Stimulated activated naive CD4-positive, alpha-beta T cell treated with Interleukin-2 at 50 U/mL for 16 hours (primary cell): ENCODE measurements around the gene TMEM218.
"Not testable (repeated sequence)": the region's sequence is repeated elsewhere in the genome, so short reads cannot be mapped to it uniquely, and the experiment has no call there.

Experiments
- DNase-seq: peaks from one replicate; lab custom pipeline; 2025; lab: John Stamatoyannopoulos, UW

Gene TMEM218

DNA sequence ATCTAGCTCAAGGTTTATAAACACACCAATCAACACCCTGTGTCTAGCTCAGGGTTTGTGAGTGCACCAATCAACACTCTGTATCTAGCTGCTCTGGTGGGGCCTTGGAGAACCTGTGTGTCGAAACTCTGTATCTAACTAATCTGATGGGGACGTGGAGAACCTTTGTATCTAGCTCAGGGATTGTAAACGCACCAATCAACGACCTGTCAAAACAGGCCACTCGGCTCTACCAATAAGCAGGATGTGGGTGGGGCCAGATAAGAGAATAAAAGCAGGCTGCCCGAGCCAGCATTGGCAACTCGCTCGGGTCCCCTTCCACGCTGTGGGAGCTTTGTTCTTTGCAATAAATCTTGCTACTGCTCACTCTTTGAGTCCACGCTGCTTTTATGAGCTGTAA lies 21.3 kb downstream of the TMEM218 start:
- not testable (repeated sequence) for DNase-seq

DNA sequence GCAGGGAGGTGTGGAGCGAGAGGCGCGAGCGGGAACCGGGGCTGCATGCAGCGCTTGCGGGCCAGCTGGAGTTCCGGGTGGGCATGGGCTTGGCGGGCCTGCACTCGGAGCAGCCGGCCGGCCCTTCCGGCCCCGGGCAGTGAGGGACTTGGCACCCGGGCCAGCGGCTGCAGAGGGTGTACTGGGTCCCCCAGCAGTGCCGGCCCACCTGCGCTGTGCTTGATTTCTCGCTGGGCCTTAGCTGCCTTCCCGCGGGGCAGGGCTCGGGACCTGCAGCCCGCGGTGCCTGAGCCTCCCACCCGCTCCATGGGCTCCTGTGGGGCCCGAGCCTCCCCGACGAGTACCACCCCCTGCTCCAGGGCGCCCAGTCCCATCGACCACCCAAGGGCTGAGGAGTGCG lies 21.9 kb downstream of the TMEM218 start:
- not testable (repeated sequence) for DNase-seq

- DNase-seq = no peak
Observed at GRCh38 chr11:125088576-125089455, 22.6 kb downstream of the TMEM218 start.

DNA sequence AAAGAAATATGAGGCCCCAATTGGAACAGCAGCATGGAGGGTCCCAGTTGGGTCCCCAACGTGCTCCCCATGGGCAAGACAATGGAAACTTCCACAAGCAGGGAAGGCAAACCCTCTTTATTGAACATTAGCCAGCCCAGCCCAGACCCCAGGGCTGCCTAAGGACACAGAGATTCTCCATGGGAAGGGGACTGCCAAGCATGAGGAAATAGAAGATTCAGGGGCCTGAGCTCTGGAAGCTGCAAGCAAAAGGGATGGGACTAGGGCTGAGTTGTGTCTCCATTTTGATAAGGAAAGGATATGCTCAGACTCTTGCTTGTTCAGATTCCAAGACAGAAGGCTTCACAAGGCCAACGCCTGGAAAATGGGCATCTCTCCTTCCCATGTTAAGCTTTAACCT lies 23.3 kb downstream of the TMEM218 start:
- DNase-seq = no peak

GRCh38 chr11:125086633-125087296 lies 24.7 kb downstream of the TMEM218 start:
- DNase-seq = no peak

DNA sequence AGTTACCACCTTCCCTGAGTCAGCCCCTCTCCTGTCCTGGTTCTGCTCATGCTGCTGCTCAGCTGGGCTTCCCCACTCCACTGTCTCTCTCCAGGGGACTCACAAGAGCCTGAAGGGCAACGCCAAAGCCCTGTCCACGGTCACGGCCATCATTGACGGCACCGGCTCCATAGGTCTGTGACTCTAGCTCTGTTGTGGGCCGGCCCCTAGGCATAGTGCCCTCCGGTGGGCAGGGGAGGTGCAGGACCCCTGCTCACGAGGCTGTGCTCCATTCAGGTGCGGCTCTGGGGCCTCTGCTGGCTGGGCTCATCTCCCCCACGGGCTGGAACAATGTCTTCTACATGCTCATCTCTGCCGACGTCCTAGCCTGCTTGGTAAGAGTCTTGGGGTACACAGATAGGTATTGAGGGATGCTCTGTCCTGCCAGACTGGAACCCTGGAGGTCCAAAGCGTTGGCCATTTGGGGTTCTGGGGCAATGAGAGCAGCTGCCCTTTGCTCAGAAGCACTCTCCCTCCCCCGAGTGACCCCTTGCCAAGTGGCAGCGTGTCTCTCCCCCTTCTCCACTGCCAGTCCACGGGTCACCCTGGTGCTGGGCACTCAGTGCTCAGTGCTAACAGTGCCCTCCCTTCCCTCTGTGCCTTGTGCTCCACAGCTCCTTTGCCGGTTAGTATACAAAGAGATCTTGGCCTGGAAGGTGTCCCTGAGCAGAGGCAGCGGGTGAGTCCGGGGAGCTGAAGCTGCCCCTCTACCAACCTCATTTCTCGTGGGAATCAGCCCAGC lies 25.9 kb downstream of the TMEM218 start:
- no peak for DNase-seq

DNA sequence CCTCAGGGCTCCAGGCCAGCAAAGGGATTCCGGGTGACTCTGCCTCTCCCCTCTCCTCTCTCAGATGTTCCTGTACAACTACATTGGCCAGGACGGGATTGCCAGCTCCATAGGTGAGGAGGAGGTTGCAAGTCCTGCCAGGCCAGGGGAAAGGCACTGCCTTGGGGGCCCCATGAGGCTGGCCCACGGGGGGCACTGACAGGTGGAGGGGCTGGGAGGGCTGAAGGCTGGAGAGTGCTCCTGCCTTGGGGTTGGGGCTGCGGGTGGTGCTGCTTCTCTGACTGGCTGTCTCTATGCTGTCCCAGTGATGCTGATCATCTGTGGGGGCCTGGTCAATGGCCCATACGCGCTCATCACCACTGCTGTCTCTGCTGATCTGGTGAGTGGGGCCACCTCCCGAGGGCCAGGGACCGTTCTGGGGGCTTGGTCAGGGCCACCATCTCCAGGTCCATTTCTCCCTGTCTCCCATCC lies 26.6 kb downstream of the TMEM218 start:
- no peak for DNase-seq

GRCh38 chr11:125084057-125084416 lies 27.4 kb downstream of the TMEM218 start:
- no peak for DNase-seq

GRCh38 chr11:125083312-125084056 lies 27.9 kb downstream of the TMEM218 start:
- DNase-seq = no peak

GRCh38 chr11:125082611-125083311 lies 28.7 kb downstream of the TMEM218 start:
- no peak for DNase-seq

GRCh38 chr11:125082040-125082439 lies 29.4 kb downstream of the TMEM218 start:
- DNase-seq = no peak

GRCh38 chr11:125081098-125081798 lies 30.2 kb downstream of the TMEM218 start:
- no peak for DNase-seq

- no peak for DNase-seq
Observed at GRCh38 chr11:125080531-125080911, 30.9 kb downstream of the TMEM218 start.

GRCh38 chr11:125079878-125080530 lies 31.4 kb downstream of the TMEM218 start:
- no peak for DNase-seq

- no peak for DNase-seq
Observed at GRCh38 chr11:125079151-125079877, 32.1 kb downstream of the TMEM218 start.

GRCh38 chr11:125078516-125079140 lies 32.8 kb downstream of the TMEM218 start:
- DNase-seq = no peak

GRCh38 chr11:125078016-125078415 lies 33.4 kb downstream of the TMEM218 start:
- no peak for DNase-seq

DNA sequence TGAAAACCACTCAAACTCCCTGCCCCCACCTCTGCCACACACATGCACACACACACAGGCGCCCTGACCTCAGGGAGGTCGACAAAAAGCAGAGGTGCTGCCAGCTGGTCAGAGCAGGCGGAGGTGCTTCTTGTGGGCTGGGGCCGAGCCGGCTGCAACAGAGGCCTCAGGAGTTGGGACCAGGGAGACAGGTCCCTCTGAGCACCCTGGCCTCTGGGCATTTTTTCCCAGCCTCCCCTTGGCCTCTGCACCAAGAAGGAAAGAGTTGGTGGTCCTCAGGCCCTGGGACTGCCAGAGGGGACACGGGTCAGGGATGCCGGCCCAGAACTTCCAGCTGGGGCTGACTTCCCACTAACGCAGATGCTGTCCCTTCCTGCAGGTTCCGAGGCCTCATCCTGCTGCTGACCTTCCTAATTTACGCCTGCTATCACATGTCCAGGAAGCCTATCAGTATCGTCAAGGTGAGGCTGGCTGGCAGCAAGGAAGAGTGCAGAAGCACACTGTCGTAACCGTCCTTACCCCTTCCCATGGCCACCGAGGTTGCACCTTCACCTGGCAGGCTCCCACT lies 35.0 kb downstream of the TMEM218 start:
- DNase-seq = no peak
